GM18868 (cell line): ENCODE results near the gene SUPT16H.
"Not testable (repeated sequence)": the region's sequence is repeated elsewhere in the genome, so short reads cannot be mapped to it uniquely, and the experiment has no call there.

Experiments
- ATAC-seq: cut with Tn5 transposase; IDR thresholded peaks from one replicate; pipeline ENCODE4 v1.9.1; 2021; ENCODE audit warnings: mild to moderate bottlenecking, moderate library complexity; ENCODE audit not compliant: unreplicated experiment

Gene SUPT16H

DNA sequence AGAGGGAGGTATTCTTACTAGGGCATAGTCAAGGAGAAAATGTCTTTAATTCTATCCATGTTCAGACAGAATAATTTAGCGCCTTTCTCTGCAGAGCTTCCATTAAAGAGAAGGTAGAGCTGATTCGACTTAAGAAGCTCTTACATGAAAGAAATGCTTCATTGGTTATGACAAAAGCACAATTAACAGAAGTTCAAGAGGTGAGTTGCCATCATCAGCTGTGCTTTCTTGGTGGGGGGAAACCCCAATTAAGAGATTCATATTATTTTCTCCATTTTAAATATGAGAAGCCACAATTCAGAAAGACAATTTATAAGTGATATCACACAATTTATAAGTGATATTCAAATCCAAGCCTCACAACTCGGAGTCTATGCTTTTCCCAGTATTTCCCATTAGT, 76.2 kb downstream of the SUPT16H start:
- ATAC-seq, result no peak

DNA sequence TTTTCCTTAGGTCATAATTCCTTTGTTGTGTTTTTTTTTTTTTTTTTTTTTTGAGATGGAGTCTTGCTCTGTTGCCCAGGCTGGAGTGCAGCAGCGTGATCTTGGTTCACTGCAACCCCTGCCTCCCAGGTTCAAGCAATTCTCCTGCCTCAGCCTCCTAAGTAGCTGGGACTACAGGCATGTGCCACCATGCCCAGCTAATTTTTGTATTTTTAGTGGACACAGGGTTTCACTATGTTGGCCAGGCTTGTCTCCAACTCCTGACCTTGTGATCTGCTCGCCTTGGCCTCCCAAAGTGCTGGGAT, 81.0 kb downstream of the SUPT16H start:
- not testable (repeated sequence) for ATAC-seq

DNA sequence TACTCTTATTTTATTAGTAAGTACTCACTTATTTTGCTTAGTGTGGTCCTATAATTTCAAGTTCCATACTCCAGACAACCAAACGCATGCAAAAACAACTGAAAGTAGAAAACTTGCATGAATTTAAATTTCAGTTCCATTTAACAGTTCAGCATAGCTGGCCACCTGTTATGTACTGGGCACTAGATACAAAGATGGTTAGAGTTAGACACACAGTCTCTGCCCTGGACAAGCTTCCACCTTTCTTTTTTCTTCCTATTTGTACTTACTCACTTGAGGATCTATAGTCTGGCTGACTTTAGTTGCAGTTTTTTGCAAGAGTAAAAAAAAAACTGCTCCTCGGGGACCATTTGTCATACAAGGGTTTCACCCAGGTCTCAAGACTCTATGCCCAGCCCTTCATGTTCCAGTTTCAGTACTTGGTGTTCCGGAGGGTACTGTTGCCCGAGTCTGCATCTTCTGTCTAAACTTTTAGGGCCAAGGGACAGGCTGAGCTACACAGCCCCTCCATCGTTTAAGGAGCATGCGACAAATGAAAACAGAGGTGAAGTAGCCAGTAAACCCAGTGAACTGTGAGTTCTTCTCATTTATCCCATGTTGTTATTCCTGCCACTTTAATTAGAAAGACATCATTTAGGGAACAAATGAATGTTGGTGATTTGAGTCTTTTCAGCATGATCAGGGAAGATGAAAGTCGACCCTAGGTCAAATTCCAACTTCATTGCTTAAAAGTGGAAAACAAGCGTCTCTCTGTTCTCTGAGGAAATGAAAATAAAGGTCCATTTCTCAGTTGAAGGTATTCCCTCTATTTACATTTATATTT, 81.6 kb downstream of the SUPT16H start:
- no peak for ATAC-seq
